Transverse colon (tissue), 4 donors: Measurements from ENCODE around the gene PLPP3.
A peak's percentile ranks its signal among the peaks of the same experiment; 100 is the strongest.

ENCODE experiments used
- CTCF ChIP-seq, 5 experiments: fragments of 200-600 bp in 3 of 5; fragments of 450-650 bp in 2 of 5; sonication (generic) in 3 of 5; IDR thresholded peaks; 1 replicate in 2 of 5; 2 replicates in 3 of 5; pipeline ENCODE4 v1.5.1; 2016 to 2017; ENCODE audit warnings: antibody characterized with exemption in 5 of 5, inconsistent platforms in 3 of 5, mild to moderate bottlenecking in 2 of 5, moderate library complexity in 1 of 5
- POLR2AphosphoS5 ChIP-seq, 3 donors: sonication (generic); formaldehyde crosslinking; IDR thresholded peaks; one replicate each; pipeline ENCODE4 v1.6.1; 2016; ENCODE audit warnings: antibody characterized with exemption in 3 of 3

- TF ChIP-seq POLR2AphosphoS5 (IDR thresholded peaks at IDR 0.05) (peak in 2 of 3 donors; percentile 42 to 50), CTCF (IDR thresholded peaks at IDR 0.05) (no peak)
These were observed 70.8 kb downstream of the PLPP3 start for GRCh38 chr1:56508523-56508983.
